A549 (cell line): ENCODE results near the gene EARS2. TPM values are rescaled to one million over a fixed set of nuclear protein-coding genes. Genes with fewer than 3 reads are reported as not detected.

Experiments used
- ATAC-seq, 2 experiments: fragments of 200-7000 bp in 1 of 2; fragments of >200 bp in 1 of 2; cut with Nextera tagmentation in 1 of 2; cut with Tn5 transposase in 1 of 2; 3 replicates each; pipeline versions ENCODE4 v1.8.0 to v1.9.1; 2018 to 2020; ENCODE audit warnings: mild to moderate bottlenecking in 1 of 2, moderate library complexity in 1 of 2
- CTCF ChIA-PET: fragments of 300-600 bp; sonication (Branson Sonifier 250); formaldehyde crosslinking; extraction: SDS; loops from one replicate; lab custom pipeline; 2021; ENCODE audit warnings: antibody characterized with exemption, inconsistent platforms; lab: Yijun Ruan, JAX
- POLR2A ChIA-PET: fragments of 350-600 bp; formaldehyde crosslinking; extraction: SDS; loops from one replicate; lab custom pipeline; 2021; ENCODE audit warnings: antibody characterized with exemption, inconsistent platforms; lab: Yijun Ruan, JAX
- DNase-seq, 2 experiments: peaks; one replicate each; pipeline versions ENCODE4 v3.0.0 to v3.0.0-alpha.2; 2011 to 2016; ENCODE audit warnings: low read depth in 1 of 2, low spot score in 1 of 2
- FAIRE-seq: peaks from 2 replicates; lab custom pipeline; 2011; peaks lifted over from hg19 to GRCh38; lab: Jason Lieb, UNC
- H3K27ac ChIP-seq, 2 experiments: fragments of >200 bp; sonication (Bioruptor Twin); formaldehyde crosslinking; 3 replicates each; pipeline ENCODE4 v1.5.1; 2016 to 2017
- H3K4me1 ChIP-seq: fragments of >200 bp; sonication (Bioruptor Twin); formaldehyde crosslinking; 3 replicates; pipeline ENCODE4 v1.6.1; 2016
- H3K4me2 ChIP-seq: fragments of >200 bp; sonication (Bioruptor Twin); formaldehyde crosslinking; 3 replicates; pipeline ENCODE4 v1.6.1; 2016
- H3K4me3 ChIP-seq: fragments of >200 bp; sonication (Bioruptor Twin); formaldehyde crosslinking; 3 replicates; pipeline ENCODE4 v1.5.1; 2016
- H3K9me3 ChIP-seq: fragments of >200 bp; sonication (Bioruptor Twin); formaldehyde crosslinking; 3 replicates; pipeline ENCODE4 v1.6.1; 2016
- BCL3 ChIP-seq: fragments of >200 bp; sonication (Bioruptor Twin); formaldehyde crosslinking; IDR thresholded peaks from 3 replicates; pipeline ENCODE4 v1.6.1; 2016
- CBX2 ChIP-seq: fragments of 200-600 bp; sonication (generic); IDR thresholded peaks from 2 replicates; pipeline ENCODE4 v1.6.1; 2016; ENCODE audit warnings: low read depth, mild to moderate bottlenecking, borderline replicate concordance
- CEBPB ChIP-seq, 2 experiments: fragments of >200 bp in 1 of 2; sonication (Bioruptor Twin) in 1 of 2; formaldehyde crosslinking in 1 of 2; IDR thresholded peaks; 2 replicates each; pipeline ENCODE4 v1.6.1; 2012 to 2016
- E2F6 ChIP-seq: IDR thresholded peaks from 2 replicates; pipeline ENCODE4 v1.6.1; 2012; ENCODE audit warnings: low read depth, borderline replicate concordance
- EHF ChIP-seq: fragments of 250-450 bp; sonication (Bioruptor Pico); IDR thresholded peaks from 2 replicates; pipeline ENCODE4 v1.5.0; 2020; ENCODE audit warnings: mild to moderate bottlenecking
- EP300 ChIP-seq, 2 experiments: fragments of >200 bp; sonication (Bioruptor Twin); formaldehyde crosslinking; IDR thresholded peaks; 2 replicates in 1 of 2; 3 replicates in 1 of 2; pipeline ENCODE4 v1.6.1; 2016 to 2017
- FOSB ChIP-seq: fragments of 250-450 bp; sonication (Bioruptor Pico); IDR thresholded peaks from 2 replicates; pipeline ENCODE4 v1.5.0; 2020; ENCODE audit warnings: mild to moderate bottlenecking, moderate library complexity
- HDAC2 ChIP-seq: fragments of 200-600 bp; sonication (generic); IDR thresholded peaks from 2 replicates; pipeline ENCODE4 v1.6.1; 2016
- HEYL ChIP-seq: fragments of 250-450 bp; sonication (Bioruptor Pico); IDR thresholded peaks from 2 replicates; pipeline ENCODE4 v1.8.0; 2021; ENCODE audit warnings: mild to moderate bottlenecking, moderate library complexity
- HMGXB4 ChIP-seq: fragments of 250-450 bp; sonication (Bioruptor Pico); IDR thresholded peaks from 2 replicates; pipeline ENCODE4 v1.5.0; 2021; ENCODE audit warnings: mild to moderate bottlenecking, moderate library complexity, borderline replicate concordance
- HOXB5 ChIP-seq: fragments of 250-450 bp; sonication (Bioruptor Pico); IDR thresholded peaks from 2 replicates; pipeline ENCODE4 v1.5.0; 2020; ENCODE audit warnings: mild to moderate bottlenecking, moderate library complexity
- JUN ChIP-seq, 2 experiments: fragments of >200 bp; sonication (Bioruptor Twin); formaldehyde crosslinking; IDR thresholded peaks; 2 replicates in 1 of 2; 3 replicates in 1 of 2; pipeline ENCODE4 v1.6.1; 2016 to 2017
- KDM1A ChIP-seq: fragments of 200-600 bp; sonication (generic); IDR thresholded peaks from 2 replicates; pipeline ENCODE4 v1.6.1; 2016; ENCODE audit warnings: low read depth, mild to moderate bottlenecking
- KDM5A ChIP-seq: fragments of 200-600 bp; sonication (generic); IDR thresholded peaks from 2 replicates; pipeline ENCODE4 v1.6.1; 2016; ENCODE audit warnings: antibody characterized with exemption, mild to moderate bottlenecking
- MAZ ChIP-seq: fragments of 150-350 bp; IDR thresholded peaks from 2 replicates; pipeline ENCODE4 v1.6.1; 2014; ENCODE audit warnings: antibody characterized with exemption, low read depth, low read length, borderline replicate concordance
- MYC ChIP-seq: IDR thresholded peaks from 2 replicates; pipeline ENCODE4 v1.6.1; 2012; ENCODE audit warnings: mild to moderate bottlenecking, inconsistent platforms, low read length, improper control_type of control experiment, borderline replicate concordance
- PHF8 ChIP-seq: fragments of 200-600 bp; sonication (generic); IDR thresholded peaks from 2 replicates; pipeline ENCODE4 v1.6.1; 2016; ENCODE audit warnings: low read depth, mild to moderate bottlenecking, antibody characterized with exemption, moderate library complexity, borderline replicate concordance
- POLR2A ChIP-seq: IDR thresholded peaks from 2 replicates; pipeline ENCODE4 v1.6.1; 2012; ENCODE audit warnings: mild to moderate bottlenecking, low read length
- POLR2AphosphoS2 ChIP-seq: conservative IDR thresholded peaks from 2 replicates; pipeline ENCODE4 v1.6.1; 2012; ENCODE audit warnings: low read length, improper control_type of control experiment, inconsistent platforms
- RAD21 ChIP-seq, 2 experiments: fragments of >200 bp in 1 of 2; sonication (Bioruptor Twin) in 1 of 2; formaldehyde crosslinking in 1 of 2; IDR thresholded peaks in 1 of 2; conservative IDR thresholded peaks in 1 of 2; 2 replicates in 1 of 2; 3 replicates in 1 of 2; pipeline ENCODE4 v1.6.1; 2012 to 2018; ENCODE audit warnings: inconsistent platforms in 1 of 2
- RARB ChIP-seq: fragments of 250-450 bp; sonication (Bioruptor Pico); IDR thresholded peaks from 2 replicates; pipeline ENCODE4 v1.8.0; 2021; ENCODE audit warnings: mild to moderate bottlenecking, moderate library complexity
- RCOR1 ChIP-seq: fragments of 150-350 bp; IDR thresholded peaks from 2 replicates; pipeline ENCODE4 v1.6.1; 2014; ENCODE audit warnings: antibody characterized with exemption, low read length, low read depth
- RFX5 ChIP-seq: fragments of 450-650 bp; IDR thresholded peaks from 2 replicates; pipeline ENCODE4 v1.7.1; 2014; ENCODE audit warnings: antibody characterized with exemption, mild to moderate bottlenecking, moderate library complexity
- RNF2 ChIP-seq: fragments of 200-600 bp; sonication (generic); IDR thresholded peaks from 2 replicates; pipeline ENCODE4 v1.6.1; 2016; ENCODE audit warnings: low read depth, mild to moderate bottlenecking, antibody characterized with exemption, moderate library complexity, borderline replicate concordance
- SMC3 ChIP-seq: fragments of >200 bp; sonication (Bioruptor Twin); formaldehyde crosslinking; IDR thresholded peaks from 3 replicates; pipeline ENCODE4 v1.6.1; 2018; ENCODE audit warnings: inconsistent platforms
- TP53 ChIP-seq: fragments of 250-450 bp; sonication (Bioruptor Pico); IDR thresholded peaks from 2 replicates; pipeline ENCODE4 v1.5.0; 2021; ENCODE audit warnings: mild to moderate bottlenecking, moderate library complexity
- ZC3H11A ChIP-seq: fragments of 450-650 bp; IDR thresholded peaks from 2 replicates; pipeline ENCODE4 v1.6.1; 2014; ENCODE audit warnings: antibody characterized with exemption, mild to moderate bottlenecking
- ZSCAN20 ChIP-seq: fragments of 250-450 bp; sonication (Bioruptor Pico); IDR thresholded peaks from 2 replicates; pipeline ENCODE4 v1.8.0; 2022; ENCODE audit warnings: mild to moderate bottlenecking, moderate library complexity
- WGBS: methylation state at CpG from one replicate; pipeline ENCODE4 v1.1.6; 2017; ENCODE audit errors: missing lambda C conversion rate; 5-methylcytosine and 5-hydroxymethylcytosine counted together
- polyA minus RNA-seq: library from RNA; depleted of rRNA, polyadenylated mRNA; stranded (reverse); fragments of >200 nt; gene quantifications from 2 replicates; pipeline ENCODE4 v1.2.3, GENCODE V29; 2011; rRNA and poly(A)+ RNA removed
- polyA plus RNA-seq, 4 experiments: library from polyadenylated mRNA; depleted of rRNA in 3 of 4; stranded (reverse); fragments of >200 nt; fragmentation: RNase III in 1 of 4; extraction: RNeasy Plus Mini Kit Qiagen cat#74134 plus additional on column Dnase treatment in 1 of 4; gene quantifications; 2 replicates in 3 of 4; 3 replicates in 1 of 4; pipeline ENCODE4 v1.2.3, GENCODE V29; 2011 to 2017
- TF ChIP-seq, protein P1 (sequence below): IDR thresholded peaks from 2 replicates; pipeline ENCODE4 v1.6.1; 2012
- TF ChIP-seq, protein P2 (sequence below): fragments of >200 bp; sonication (Bioruptor Twin); formaldehyde crosslinking; IDR thresholded peaks from 3 replicates; pipeline ENCODE4 v1.5.1; 2016
- TF ChIP-seq, protein P3 (sequence below): IDR thresholded peaks from 2 replicates; pipeline ENCODE4 v1.6.1; 2012

The EARS2 gene
- polyA plus RNA-seq (2011; rRNA removed) (45.2 and 68.6 TPM in 2 replicates), polyA plus RNA-seq (2017; fragmentation: RNase III; extraction: RNeasy Plus Mini Kit Qiagen cat#74134 plus additional on column Dnase treatment) (25.2 to 30.8 TPM (median 30.4 TPM) in 3 replicates), polyA minus RNA-seq (70.7 and 82.2 TPM in 2 replicates)
- 44.6 and 62.3 TPM in 2 replicates for polyA plus RNA-seq (2012; cell fraction: cytosol; rRNA removed)
- 74.4 and 108 TPM in 2 replicates for polyA plus RNA-seq (2012; cell fraction: nucleus; rRNA removed)

GRCh38 chr16:23556881-23557778 is at the start of gene EARS2, which contains the start of gene UBFD1:
Gene EARS2, minus strand, starts transcription at chr16:23557350. Its CDS starts 7 bp downstream, at chr16:23557343.
Gene UBFD1, plus strand, starts transcription at chr16:23557727. Its CDS starts 16 bp downstream, at chr16:23557743.
- Histone ChIP-seq H3K4me1 (peaks cover 24% of the 10 kb centered on the region), H3K4me2 (peak within 1 kb of the TSS; percentile 91), H3K4me3 (peak within 1 kb of the TSS; percentile 88), H3K27ac (peak within 1 kb of the TSS; percentile 86 to 95), H3K9me3 (no peaks in the 10 kb centered on the region)
- CTCF ChIA-PET = interaction anchor here (0.6 to 2.5 kb wide), 20 partner anchors 8 to 579 kb away, joined by 3 to 20 read pairs (median 4); partner anchors contain the start of genes COG7 and GGA2
- peak; percentile 92 to 98 for DNase-seq
- FAIRE-seq = no peak
- POLR2A ChIA-PET = interaction anchor here (0.5 to 1.2 kb wide), 8 partner anchors 12 to 165 kb away, joined by 3 to 12 read pairs (median 4); partner anchors contain the start of gene GGA2
- peak; percentile 97 to 98 for ATAC-seq
- 7% methylated on average over 13 of the region's 65 CpGs for WGBS
- TF ChIP-seq MYC (peak; percentile 99), JUN (IDR thresholded peaks at IDR 0.05) (peak; percentile 82 to 84; a peak in 4 of 5 replicates), HEYL (peak; percentile 76; the same call in 1 of the 2 replicates), CEBPB (IDR thresholded peaks at IDR 0.05) (0 out of 4 replicates have a peak, but pooled peaks of 1 of the 2 experiments have one; percentile 12), HOXB5 (CRISPR knock-in tag) (peak; percentile 64; the same call in 1 of the 2 replicates), ZC3H11A (no peak), RAD21 (conservative IDR thresholded peaks at IDR 0.05 in 1 of 2, IDR thresholded peaks at IDR 0.05 in 1 of 2) (peak; percentile 29 to 46; a peak in 3 of 5 replicates), POLR2A (peak; percentile 57; the same call in 1 of the 2 replicates), KDM1A (peak; percentile 99), RNF2 (no peak), EHF (CRISPR knock-in tag) (0 out of 2 replicates have a peak, but pooled peaks have one; percentile 33), CBX2 (no peak), FOSB (peak; percentile 66), RARB (0 out of 2 replicates have a peak, but pooled peaks have one; percentile 38), EP300 (IDR thresholded peaks at IDR 0.05) (no peak), HMGXB4 (CRISPR knock-in tag) (peak; percentile 80; the same call in 1 of the 2 replicates), E2F6 (peak; percentile 35; the same call in 1 of the 2 replicates), POLR2AphosphoS2 (no peak), RFX5 (peak; percentile 53), BCL3 (peak; percentile 71; the same call in 1 of the 3 replicates), KDM5A (peak; percentile 59), HDAC2 (peak; percentile 100), PHF8 (peak; percentile 99), MAZ (peak; percentile 82; the same call in 1 of the 2 replicates), ZSCAN20 (CRISPR knock-in tag) (peak; percentile 57; the same call in 1 of the 2 replicates), RCOR1 (peak; percentile 94; the same call in 1 of the 2 replicates), TP53 (peak; percentile 81; the same call in 1 of the 2 replicates), SMC3 (peak; percentile 69)
- TF ChIP-seq, protein P1, sequence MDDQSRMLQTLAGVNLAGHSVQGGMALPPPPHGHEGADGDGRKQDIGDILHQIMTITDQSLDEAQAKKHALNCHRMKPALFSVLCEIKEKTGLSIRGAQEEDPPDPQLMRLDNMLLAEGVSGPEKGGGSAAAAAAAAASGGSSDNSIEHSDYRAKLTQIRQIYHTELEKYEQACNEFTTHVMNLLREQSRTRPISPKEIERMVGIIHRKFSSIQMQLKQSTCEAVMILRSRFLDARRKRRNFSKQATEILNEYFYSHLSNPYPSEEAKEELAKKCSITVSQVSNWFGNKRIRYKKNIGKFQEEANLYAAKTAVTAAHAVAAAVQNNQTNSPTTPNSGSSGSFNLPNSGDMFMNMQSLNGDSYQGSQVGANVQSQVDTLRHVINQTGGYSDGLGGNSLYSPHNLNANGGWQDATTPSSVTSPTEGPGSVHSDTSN = peak; percentile 91
- TF ChIP-seq, protein P2, sequence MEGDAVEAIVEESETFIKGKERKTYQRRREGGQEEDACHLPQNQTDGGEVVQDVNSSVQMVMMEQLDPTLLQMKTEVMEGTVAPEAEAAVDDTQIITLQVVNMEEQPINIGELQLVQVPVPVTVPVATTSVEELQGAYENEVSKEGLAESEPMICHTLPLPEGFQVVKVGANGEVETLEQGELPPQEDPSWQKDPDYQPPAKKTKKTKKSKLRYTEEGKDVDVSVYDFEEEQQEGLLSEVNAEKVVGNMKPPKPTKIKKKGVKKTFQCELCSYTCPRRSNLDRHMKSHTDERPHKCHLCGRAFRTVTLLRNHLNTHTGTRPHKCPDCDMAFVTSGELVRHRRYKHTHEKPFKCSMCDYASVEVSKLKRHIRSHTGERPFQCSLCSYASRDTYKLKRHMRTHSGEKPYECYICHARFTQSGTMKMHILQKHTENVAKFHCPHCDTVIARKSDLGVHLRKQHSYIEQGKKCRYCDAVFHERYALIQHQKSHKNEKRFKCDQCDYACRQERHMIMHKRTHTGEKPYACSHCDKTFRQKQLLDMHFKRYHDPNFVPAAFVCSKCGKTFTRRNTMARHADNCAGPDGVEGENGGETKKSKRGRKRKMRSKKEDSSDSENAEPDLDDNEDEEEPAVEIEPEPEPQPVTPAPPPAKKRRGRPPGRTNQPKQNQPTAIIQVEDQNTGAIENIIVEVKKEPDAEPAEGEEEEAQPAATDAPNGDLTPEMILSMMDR = peak; percentile 79
- TF ChIP-seq, protein P3, sequence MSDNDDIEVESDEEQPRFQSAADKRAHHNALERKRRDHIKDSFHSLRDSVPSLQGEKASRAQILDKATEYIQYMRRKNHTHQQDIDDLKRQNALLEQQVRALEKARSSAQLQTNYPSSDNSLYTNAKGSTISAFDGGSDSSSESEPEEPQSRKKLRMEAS = peak; percentile 99
